A673 (cell line): ENCODE measurements around the gene KIAA0753. TPM values are rescaled to one million over a fixed set of nuclear protein-coding genes. Genes with fewer than 3 reads are reported as not detected.

Experiments used
- BruUV-seq: library from RNA; stranded (reverse); fragments of 400-500 nt; replicated peaks from 2 replicates; lab custom pipeline; 2021; lab: Mats Ljungman, UMichigan
- CTCF ChIA-PET: fragments of 300-600 bp; sonication (Branson Sonifier 250); formaldehyde crosslinking; loops from one replicate; lab custom pipeline; 2022; ENCODE audit warnings: antibody characterized with exemption; lab: Charles Lee
- POLR2A ChIA-PET: fragments of 300-600 bp; sonication (Branson Sonifier 250); formaldehyde crosslinking; loops from one replicate; lab custom pipeline; 2022; ENCODE audit warnings: antibody characterized with exemption; ENCODE audit not compliant: low non-redundant PET; lab: Charles Lee
- DNase-seq: peaks from one replicate; pipeline ENCODE4 v3.0.0-alpha.2; 2015; ENCODE audit warnings: low spot score
- H3K27ac ChIP-seq: fragments of 200-600 bp; sonication (generic); 2 replicates; pipeline ENCODE4 v1.5.1; 2016; ENCODE audit warnings: mixed run types, low read depth, mild to moderate bottlenecking, mixed read lengths, antibody characterized with exemption, low read length; ENCODE audit not compliant: poor library complexity, severe bottlenecking
- H3K27me3 ChIP-seq: fragments of 200-600 bp; sonication (generic); replicated peaks from 2 replicates; pipeline ENCODE4 v1.6.1; 2017; ENCODE audit warnings: mixed run types, low read depth, mild to moderate bottlenecking, mixed read lengths, antibody characterized with exemption, low read length; ENCODE audit not compliant: insufficient read depth, poor library complexity
- H3K36me3 ChIP-seq: fragments of 200-600 bp; sonication (generic); 2 replicates; pipeline ENCODE4 v1.6.1; 2016; ENCODE audit warnings: mixed run types, mild to moderate bottlenecking, mixed read lengths, antibody characterized with exemption, low read length; ENCODE audit not compliant: insufficient read depth, poor library complexity, severe bottlenecking
- H3K4me1 ChIP-seq: fragments of 200-600 bp; sonication (generic); 2 replicates; pipeline ENCODE4 v1.6.1; 2017; ENCODE audit warnings: mixed run types, mild to moderate bottlenecking, mixed read lengths, antibody characterized with exemption, low read length; ENCODE audit not compliant: insufficient read depth, poor library complexity, severe bottlenecking
- H3K4me3 ChIP-seq: fragments of 200-600 bp; sonication (generic); 2 replicates; pipeline ENCODE4 v1.5.1; 2016; ENCODE audit warnings: low read depth, mixed run types, mild to moderate bottlenecking, mixed read lengths, low read length; ENCODE audit not compliant: poor library complexity, severe bottlenecking
- H3K9me3 ChIP-seq: fragments of 200-600 bp; sonication (generic); 2 replicates; pipeline ENCODE4 v1.6.1; 2016; ENCODE audit warnings: mixed run types, low read depth, mild to moderate bottlenecking, mixed read lengths, antibody characterized with exemption, low read length; ENCODE audit not compliant: poor library complexity, severe bottlenecking
- EZH2 ChIP-seq: fragments of 200-600 bp; sonication (generic); IDR thresholded peaks from 2 replicates; pipeline ENCODE4 v1.6.1; 2017; ENCODE audit warnings: borderline replicate concordance, low read depth, mild to moderate bottlenecking, mixed read lengths, antibody characterized with exemption, low read length; ENCODE audit not compliant: poor library complexity, severe bottlenecking
- intact Hi-C: fragments of 100-400 bp; cut with micrococcal nuclease; formaldehyde crosslinking; loops from one replicate; pipeline ENCODE4 v1.10.0; 2022; ENCODE audit not compliant: unreplicated experiment
- total RNA-seq: library from RNA; stranded (reverse); gene quantifications from 2 replicates; pipeline ENCODE4 v1.2.3, GENCODE V29; 2021
- TF ChIP-seq, protein P1 (sequence below): fragments of 300-800, 200-600 bp; sonication (generic); conservative IDR thresholded peaks from 2 replicates; pipeline ENCODE4 v1.5.1; 2017; ENCODE audit warnings: low read depth, mild to moderate bottlenecking, antibody characterized with exemption, low read length, moderate library complexity, mixed read lengths

KIAA0753 gene
- total RNA-seq, 1 experiment from 2014 or later, result 41.2 TPM

DNA sequence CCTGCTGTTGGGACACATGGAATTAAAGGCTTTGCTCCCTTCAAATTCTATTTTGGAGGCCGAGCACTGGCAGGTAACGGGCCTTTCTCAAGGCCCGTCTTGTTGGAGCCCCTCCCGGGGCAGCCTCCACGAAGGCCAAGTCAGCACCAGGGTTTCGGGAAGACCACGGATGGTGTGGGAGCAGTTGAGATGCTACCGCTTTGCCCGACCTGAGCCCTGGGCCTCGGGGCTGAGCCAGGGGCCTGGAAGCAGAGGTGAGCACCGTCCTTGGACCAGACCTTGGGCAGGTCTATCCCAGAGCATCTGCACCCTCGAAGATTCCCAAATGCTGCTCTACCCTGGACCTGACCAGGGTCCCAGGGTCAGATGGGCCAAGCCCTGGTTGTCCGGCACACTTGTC is 34.1 kb upstream of the KIAA0753 start:
- peaks cover 13% of the 10 kb centered on the region for H3K27me3 ChIP-seq
- no peaks in the 10 kb centered on the region for H3K36me3 ChIP-seq
- intact Hi-C loops, result no loop called here
- no peaks in the 10 kb centered on the region for H3K4me1 ChIP-seq
- TF ChIP-seq, protein P1, sequence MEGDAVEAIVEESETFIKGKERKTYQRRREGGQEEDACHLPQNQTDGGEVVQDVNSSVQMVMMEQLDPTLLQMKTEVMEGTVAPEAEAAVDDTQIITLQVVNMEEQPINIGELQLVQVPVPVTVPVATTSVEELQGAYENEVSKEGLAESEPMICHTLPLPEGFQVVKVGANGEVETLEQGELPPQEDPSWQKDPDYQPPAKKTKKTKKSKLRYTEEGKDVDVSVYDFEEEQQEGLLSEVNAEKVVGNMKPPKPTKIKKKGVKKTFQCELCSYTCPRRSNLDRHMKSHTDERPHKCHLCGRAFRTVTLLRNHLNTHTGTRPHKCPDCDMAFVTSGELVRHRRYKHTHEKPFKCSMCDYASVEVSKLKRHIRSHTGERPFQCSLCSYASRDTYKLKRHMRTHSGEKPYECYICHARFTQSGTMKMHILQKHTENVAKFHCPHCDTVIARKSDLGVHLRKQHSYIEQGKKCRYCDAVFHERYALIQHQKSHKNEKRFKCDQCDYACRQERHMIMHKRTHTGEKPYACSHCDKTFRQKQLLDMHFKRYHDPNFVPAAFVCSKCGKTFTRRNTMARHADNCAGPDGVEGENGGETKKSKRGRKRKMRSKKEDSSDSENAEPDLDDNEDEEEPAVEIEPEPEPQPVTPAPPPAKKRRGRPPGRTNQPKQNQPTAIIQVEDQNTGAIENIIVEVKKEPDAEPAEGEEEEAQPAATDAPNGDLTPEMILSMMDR, result no peak
- no peak for TF ChIP-seq EZH2
- CTCF ChIA-PET, result no interaction called here
- POLR2A ChIA-PET, result no interaction called here
- no peak overlapping the region for H3K27ac ChIP-seq
- H3K4me3 ChIP-seq, result no peak overlapping the region
- H3K9me3 ChIP-seq, result no peaks in the 10 kb centered on the region
- no peak for DNase-seq
- no TSS peak for BruUV-seq

DNA sequence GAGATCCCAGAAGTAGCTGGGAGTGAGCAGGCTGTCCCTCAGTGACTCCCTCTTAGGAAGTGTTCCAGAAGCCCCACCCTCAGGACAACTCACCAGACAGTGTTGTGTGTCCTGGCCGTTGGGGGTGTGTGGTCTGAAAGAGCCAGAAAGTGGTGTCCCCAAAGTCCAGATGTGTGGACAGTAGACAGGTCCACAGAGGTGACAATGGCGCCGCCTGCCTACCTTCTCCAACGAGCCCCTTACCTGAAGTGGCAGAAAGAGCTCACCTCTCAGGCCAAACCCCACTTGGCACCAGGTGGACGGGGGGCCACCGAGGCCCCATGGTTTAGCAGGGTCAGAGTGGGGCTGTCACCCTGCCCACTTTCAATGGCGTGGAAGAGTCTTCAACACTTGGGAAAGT is 30.9 kb upstream of the KIAA0753 start:
- intact Hi-C loops, result no loop called here
- peaks cover 26% of the 10 kb centered on the region for H3K27me3 ChIP-seq
- TF ChIP-seq, protein P1, result no peak
- TF ChIP-seq EZH2, result no peak
- BruUV-seq, result no TSS peak
- ChIA-PET CTCF (no interaction called here), POLR2A (no interaction called here)
- H3K36me3 ChIP-seq, result no peaks in the 10 kb centered on the region
- no peak overlapping the region for H3K27ac ChIP-seq
- no peak overlapping the region for H3K4me3 ChIP-seq
- no peaks in the 10 kb centered on the region for H3K9me3 ChIP-seq
- no peaks in the 10 kb centered on the region for H3K4me1 ChIP-seq
- no peak for DNase-seq

DNA sequence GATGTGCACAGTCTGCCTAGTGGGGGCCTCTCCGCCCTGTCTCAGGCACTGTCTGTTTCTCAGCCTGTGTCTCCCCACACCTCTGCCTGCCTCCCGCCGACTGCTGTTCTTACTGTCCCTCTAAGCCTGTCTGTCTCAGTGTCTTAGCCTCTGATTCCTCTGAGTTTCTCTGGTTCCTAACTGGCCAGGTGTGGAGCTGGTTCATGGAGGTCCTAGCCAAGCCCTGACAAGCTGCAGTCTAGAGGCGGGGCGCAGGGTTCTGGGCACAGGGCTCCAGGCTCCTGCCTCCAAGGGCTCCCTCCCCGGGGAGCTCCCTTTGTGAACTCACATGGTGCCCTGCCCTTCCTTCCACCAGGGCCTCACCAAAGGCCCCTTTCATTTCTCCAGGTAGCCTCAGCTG is 30.5 kb upstream of the KIAA0753 start:
- no peak for DNase-seq
- no peak for TF ChIP-seq EZH2
- TF ChIP-seq, protein P1, result no peak
- H3K4me3 ChIP-seq, result no peak overlapping the region
- H3K36me3 ChIP-seq, result no peaks in the 10 kb centered on the region
- no peaks in the 10 kb centered on the region for H3K9me3 ChIP-seq
- no peak overlapping the region for H3K27ac ChIP-seq
- ChIA-PET CTCF (no interaction called here), POLR2A (no interaction called here)
- peaks cover 26% of the 10 kb centered on the region for H3K27me3 ChIP-seq
- no TSS peak for BruUV-seq
- intact Hi-C loops, result no loop called here
- no peaks in the 10 kb centered on the region for H3K4me1 ChIP-seq
